Right hindlimb (tissue), 1 donor: Measurements from ENCODE around the gene HECTD4.
A peak's percentile ranks its signal among the peaks of the same experiment; 100 is the strongest.
"Not testable (repeated sequence)": the region's sequence is repeated elsewhere in the genome, so short reads cannot be mapped to it uniquely, and the experiment has no call there.

Source experiments
- DNase-seq: peaks from one replicate; pipeline ENCODE4 v3.0.0-alpha.2; 2018

Gene HECTD4

DNA sequence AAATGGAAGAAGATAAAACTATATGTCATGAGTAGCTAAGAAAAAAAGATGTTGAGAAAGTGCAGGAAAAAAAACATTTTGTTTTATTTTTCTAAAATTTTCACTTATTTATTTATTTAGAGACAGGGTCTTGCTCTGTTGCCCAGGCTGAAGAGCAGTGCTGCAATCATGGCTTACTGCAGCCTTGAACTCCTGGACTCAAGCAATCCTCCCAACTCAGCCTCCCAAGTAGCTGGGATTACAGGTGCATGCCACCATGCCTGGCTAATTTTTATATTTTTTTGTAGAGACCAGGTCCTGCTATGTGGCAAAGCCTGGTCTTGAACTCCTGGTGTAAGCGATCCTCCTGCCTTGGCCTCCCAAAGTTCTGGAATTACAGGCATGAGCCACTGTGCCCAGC is 137.3 kb downstream of the HECTD4 start:
- DNase-seq, result not testable (repeated sequence)

DNA sequence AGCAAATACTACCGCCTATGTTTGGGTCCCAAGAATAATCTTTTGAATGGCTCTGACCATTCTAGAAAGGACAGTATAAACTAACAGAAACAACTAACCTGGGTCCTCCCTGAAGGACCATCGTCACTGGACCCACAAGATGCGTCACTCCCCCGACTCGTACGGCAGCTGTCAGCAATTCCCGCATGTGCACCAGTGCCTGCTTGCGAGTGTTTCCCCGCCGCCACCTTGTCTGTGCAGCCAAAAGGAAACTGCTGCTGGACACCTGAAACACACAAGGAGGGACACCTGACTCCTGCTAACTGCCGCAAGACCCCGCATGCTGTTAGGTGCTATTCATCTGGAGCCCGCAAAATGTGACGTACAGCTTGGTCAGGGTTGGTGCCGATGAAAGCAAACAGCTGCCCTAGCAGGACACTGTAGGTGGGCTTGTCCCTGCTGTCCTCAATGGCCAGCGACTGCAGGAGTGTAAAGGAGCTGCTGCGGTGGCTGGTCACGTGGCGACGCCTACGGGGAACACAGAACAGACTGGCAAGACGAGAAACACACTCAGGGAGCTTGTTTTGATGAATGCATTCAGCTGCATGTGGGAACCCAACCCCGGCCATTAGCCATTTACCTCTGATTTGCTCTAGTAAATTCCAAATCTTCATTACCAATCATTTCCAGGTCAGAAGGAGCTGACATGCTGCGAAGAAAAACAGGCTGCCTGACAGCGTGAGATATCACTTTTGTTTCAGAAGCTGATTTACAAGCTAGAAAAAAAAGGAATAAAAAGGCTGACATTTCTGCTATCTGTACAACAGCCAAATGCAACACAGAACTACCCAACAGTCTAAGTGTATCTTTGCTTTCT is 138.7 kb downstream of the HECTD4 start:
- no peak for DNase-seq

DNA sequence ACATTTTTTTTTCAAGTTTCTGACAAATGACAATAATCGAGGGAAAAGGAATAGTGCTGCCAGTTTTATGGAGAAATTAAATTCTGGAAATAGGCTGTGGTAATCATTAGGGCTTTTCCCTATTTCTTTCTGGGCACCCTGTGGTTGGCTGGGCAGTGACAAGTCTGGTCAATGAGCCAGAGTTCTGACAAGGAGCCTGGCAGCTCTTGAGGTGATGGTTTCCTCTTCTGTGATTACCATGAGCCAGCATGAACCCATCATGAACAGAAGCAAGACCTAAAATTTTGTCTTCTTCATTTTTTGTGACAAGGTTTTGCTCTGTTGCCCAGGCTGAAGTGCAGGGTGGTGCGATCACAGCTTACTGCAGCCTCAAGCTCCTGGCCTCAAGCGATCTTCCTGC is 141.1 kb downstream of the HECTD4 start:
- DNase-seq, result no peak

DNA sequence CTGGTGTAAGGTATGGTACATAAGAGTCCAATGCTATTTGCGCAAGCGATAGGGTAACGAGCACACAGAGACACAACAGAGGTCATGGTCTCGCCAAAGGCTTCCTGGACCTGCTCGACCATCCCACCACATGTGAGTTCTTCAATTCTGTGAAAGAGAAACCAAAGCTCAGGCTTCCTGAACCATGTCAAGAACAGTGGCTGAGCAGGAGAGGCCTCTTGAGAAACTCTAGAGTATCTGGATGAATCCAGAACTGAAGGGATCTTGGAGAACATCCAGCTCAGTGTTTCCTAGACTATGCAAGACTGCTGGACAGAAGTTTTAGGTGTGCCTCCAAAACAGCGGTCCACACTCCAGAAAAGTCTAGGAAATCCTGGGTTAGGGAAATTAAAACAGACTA is 142.3 kb downstream of the HECTD4 start:
- no peak for DNase-seq

DNA sequence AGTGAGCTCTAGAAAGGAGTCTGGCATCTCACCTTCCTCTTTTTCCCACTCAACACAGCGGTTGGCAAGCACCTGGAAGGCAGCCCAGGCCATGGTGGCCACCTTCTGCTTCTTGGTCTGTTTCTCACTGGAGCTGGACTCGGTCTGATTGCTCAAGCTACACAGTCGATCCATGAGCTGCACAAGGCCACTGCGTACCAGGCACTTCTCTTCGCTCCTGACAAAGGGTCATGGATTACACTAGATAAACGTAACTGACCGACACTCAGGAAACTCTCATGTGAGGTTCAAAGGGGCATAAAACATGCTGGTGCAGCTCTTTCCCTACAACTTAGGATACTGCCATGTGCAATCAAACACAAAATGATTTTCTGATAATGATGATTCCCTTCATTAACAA is 143.2 kb downstream of the HECTD4 start:
- DNase-seq, result no peak

DNA sequence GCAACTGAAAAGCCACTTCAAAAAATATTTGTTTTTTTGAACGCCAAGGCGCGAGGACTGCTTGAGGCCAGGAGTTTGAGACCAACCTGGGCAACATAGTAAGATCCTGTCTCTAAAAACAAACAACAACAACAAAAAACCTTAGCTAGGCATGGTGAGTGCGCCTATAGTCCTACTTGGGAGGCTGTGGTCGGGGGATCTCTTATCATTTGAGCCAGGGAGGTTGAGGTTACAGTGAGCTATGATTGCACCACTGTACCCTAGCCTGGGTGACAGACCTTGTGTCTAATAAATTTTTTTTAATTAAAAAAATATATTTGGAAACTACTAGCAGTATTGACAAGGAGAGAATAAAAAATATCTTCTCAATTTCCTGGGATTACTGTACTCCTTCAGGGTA is 143.8 kb downstream of the HECTD4 start:
- no peak for DNase-seq

DNA sequence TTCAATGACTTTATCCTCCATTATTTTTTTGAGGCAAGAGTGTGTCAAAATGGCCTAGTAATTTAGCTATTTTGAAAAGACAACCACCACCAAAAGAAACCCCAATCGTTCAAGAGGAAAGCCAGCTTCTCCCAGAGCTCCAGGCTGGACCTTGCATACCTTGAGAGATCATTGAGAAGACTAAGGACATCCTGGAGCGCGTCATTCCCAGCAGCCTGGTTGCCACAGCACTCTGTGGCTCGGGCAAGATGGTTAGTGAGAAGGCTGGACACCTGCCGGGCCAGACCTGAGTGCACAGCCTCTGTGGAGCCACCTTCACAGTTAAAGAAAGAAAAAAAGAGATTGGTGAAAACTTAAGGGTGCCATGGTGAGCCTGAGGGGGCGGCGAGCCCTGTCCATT is 145.4 kb downstream of the HECTD4 start:
- DNase-seq, result no peak

DNA sequence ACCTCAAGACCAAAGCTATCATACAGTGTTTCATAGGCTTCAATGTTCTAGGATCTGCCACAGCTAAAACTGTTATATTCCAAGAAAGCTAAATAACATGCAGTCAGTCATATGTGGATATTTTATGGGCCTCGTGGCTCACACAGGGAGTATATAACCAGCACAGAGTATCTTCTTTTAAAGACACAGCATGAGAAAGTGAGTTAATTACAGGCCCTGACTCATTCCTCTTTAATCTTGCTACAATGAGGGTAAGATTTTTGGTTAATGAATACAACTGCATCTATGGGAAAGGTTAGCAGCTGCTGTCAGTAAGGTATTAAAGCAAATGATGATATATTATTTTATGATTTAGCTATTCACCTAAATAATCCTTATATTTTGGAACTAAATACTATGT is 145.8 kb downstream of the HECTD4 start:
- no peak for DNase-seq

DNA sequence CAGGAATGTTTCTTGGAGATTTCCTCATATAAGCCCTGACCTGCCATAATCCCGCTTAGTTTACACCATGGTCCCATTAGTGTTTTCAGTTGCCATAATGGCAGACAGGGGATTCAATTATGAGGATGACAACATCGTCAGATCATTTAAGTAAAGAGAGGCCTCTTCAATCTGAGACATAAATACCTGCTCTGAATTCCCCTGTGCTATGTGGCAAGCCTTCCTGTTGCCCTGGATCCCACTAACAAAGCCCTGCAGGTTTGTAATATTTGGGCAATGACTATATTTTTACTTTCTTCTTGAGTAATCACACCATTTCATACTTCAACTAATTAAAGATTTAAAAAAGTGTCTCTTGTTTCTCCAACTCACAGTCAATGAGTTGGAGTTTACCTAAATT is 147.9 kb downstream of the HECTD4 start:
- no peak for DNase-seq

DNA sequence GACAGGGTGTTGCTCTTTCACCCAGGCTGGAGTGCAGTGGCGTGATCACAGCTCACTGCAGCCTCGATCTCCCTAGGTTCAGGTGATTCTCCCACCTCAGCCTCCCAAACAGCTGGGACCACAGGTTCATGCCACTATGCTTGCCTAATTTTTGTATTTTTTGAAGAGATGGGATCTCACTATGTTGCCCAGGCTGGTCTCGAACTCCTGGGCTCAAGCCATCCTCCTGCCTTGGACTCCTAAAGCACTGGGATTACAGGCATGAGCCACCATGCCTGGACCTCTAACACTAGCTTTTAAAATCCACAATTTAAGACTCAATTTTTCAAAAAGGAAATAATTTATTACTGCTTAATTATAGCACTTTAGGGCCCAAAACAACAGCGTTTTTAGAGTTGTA is 149.0 kb downstream of the HECTD4 start:
- DNase-seq, result no peak

DNA sequence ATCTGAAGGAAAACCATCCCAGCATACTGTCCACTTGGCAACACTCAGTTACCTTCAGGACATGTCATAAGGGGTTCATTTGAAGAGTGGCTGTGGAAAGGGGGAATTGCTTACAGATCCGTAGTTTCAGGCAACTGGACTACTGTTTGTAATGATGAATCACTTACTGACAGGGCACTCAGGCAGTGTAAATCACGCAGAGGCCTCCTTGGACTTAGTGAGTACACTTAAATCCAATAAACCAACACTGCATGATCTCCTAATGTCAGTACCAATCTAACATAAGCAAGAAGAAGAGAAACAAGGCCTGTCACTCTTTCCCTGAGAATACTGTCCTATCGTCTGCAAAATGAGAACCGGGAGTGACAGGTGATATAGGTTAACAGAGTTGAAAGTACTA is 152.1 kb downstream of the HECTD4 start:
- no peak for DNase-seq

DNA sequence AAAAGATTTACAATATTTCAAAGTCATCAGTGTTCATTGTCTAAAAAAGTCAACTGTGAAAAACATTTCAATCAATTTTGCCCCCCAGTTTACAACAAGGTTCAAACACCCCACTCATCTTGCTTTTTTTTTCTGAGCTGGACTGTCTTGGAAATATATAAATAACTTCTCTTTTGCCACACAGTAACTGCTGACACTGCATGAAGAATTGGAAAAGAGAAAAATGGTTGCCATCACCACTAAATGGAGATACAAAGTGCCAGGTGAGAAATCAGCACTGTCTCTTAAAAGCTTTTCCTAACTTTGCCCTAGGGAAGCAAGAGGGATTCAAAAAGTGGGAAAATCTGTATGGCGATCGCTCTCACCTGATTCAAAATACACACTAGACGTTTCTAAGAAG is 155.5 kb downstream of the HECTD4 start:
- no peak for DNase-seq

DNA sequence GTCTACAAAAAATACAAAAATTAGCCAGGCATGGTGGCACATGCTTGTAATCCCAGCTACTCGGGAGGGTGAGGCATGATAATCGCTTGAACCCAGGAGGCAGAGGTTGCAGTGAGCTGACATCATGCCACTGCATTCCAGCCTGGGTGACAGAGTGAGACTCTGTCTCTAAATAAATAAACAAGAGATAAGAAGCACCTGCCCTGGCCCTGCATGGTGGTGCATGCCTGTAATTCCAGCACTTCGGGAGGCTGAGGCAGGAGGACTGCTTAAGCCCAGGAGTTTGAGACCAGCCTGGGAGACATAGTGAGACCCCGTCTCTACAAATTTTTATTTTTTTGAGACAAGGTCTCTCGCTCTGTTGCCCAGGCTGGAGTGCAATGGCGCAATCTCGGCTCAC is 161.6 kb downstream of the HECTD4 start:
- DNase-seq, result not testable (repeated sequence)

DNA sequence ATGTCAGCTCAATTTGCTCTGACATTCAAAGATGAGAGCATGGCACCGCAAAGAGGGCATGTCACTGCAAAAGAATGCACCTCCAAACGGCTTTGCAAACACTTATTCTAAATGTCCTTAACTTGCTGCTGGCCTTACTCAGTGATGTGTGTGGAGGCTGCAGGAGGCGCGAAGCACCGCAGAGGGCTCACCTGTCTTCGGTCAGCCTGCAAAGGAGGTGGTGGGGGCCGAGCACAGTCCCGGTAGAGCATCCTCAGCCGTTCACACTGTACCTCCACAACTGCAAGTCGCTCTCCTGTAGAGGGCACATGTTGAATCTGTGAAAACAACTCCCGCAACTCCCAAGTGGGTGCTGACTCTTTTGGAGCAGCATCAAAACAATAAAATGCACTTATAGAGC is 163.0 kb downstream of the HECTD4 start:
- no peak for DNase-seq

DNA sequence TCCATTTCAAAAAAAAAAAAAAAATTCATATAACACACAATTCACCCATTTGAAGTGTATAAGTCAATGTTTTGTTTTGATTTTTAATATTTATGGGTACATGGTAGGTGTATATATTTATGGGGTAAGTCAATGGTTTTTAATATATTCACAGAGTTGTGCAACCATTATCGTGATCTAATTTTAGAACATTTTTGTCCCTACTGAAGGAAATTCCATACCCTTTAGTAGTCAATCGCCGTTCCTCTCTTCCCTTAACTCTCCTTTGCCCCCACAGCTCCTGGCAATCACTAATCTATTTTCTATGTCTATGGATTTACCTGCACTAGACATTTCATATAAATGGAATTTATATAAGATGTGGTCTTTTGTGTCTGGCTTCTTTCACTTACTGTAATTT is 164.1 kb downstream of the HECTD4 start:
- no peak for DNase-seq

DNA sequence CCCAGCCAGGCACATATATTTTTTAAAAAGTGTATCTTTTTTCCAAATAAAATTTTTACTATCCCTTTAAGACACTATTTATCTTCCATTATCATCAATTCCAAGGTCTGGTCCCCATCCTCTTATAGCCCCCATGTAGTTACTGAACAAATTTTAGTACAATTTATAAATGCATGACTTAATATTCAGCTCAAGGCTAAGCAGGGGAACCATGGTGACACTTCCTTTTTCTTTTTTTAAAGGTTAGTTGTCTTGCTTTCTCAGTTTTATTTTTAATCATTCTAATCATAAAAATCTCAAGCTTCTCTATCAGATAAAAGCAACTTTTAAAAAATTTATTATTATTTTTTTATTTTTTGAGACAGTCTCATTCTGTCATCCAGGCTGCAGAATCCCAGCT is 164.6 kb downstream of the HECTD4 start:
- DNase-seq, result no peak

DNA sequence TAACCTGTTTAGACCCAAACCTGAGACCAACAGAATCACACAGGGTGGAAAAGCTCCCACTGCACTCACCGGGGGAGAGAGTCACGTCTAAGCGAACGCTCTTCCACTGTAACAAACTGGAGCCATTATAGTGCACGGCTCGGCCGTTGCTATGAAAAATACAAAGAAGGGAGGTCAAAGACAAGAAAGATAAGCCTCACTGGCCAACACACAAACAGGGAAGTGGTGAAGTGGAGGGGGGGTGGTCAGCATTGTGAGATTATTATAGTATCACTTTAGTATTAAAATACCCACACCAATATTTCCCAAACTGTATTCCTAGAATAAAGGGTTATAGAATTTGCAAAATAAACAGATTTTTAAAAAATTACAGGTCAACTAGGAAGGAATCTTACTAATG is 166.0 kb downstream of the HECTD4 start:
- no peak for DNase-seq

DNA sequence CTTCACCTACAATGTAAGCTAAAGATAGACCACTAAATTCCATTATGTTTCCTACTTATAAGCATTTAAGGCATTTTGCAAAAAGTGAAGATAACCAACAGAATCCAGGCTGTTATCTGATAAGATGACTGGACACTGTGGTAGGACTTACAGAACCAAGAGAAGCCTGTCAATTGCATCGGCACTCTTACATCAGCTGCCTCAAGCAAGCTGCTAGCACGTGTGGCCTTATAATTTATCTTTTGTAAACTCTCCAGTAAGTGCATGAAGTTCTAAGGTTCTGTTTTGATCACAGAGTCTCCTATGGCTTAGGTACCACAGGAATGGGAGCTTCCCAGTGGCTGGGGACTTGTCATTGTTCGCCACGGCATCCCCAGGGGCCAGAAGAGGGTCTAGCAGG is 168.2 kb downstream of the HECTD4 start:
- no peak for DNase-seq

DNA sequence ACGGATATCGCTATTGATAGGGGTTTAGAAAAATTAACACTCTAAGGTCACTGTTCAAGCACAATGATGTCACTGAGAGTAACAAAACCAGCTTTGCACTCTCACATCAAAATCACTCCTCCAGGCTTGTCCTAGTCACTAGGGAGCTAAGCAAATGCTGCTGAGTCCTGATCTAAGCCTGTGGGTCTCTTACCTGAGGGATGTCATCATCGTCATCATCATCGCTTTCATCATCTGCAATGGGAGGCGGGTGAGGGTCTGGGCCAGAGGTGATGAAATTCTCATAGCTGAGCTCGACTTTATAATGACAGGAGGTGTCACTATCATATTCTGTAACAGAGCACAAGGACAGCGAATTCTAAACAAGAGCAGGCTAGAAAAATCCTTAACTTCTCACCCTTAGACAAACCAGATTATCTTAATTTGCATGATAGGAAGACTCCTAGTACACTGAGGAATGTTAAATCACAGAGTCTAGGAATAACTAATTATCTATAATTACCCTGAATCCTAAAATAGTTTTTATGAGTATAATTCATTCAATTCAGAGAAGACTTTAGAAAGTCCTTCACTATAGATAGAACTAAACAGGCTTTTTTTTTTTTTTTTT is 173.8 kb downstream of the HECTD4 start:
- no peak for DNase-seq

DNA sequence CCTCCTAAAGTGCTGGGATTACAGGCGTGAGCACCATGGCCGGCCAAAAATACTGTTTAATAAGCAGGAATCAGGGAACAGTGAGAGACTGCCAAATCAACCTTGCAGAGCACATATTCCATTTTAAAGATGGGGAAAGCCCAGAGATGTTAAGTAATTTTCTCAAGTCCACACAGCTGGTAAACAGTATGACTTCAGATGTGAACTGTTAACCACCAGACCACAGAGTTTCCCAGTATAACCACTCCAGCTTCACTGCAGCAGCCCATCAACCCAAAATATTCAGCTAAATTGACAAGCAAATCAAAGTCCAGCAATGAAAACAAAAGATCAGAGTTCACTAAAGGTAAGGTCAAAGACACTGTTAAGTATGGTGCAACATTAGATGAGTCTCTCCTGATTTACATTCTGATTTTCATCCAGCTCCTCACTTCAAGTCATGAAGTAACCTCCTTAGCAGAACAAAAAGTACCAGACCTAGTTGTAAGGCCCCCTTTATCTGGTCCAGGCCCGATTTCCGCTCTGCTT is 174.8 kb downstream of the HECTD4 start:
- no peak for DNase-seq

DNA sequence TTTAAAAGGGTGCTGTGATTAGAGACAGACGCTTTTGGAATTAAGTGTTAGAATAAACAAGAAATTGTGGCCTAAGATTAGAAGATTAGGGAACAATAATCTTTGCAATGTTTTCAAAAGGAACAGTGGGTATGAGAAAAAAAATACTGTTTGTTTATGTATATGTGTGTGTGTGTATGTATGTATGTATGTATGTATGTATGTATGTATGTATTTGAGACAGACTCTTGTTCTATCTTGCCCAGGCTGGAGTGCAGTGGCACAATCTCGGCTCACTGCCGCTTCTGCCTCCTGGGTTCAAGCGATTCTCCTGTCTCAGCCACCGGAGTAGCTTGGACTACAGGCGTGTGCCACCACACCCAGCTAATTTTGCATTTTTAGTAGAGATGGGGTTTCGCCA is 175.3 kb downstream of the HECTD4 start:
- DNase-seq, result no peak

DNA sequence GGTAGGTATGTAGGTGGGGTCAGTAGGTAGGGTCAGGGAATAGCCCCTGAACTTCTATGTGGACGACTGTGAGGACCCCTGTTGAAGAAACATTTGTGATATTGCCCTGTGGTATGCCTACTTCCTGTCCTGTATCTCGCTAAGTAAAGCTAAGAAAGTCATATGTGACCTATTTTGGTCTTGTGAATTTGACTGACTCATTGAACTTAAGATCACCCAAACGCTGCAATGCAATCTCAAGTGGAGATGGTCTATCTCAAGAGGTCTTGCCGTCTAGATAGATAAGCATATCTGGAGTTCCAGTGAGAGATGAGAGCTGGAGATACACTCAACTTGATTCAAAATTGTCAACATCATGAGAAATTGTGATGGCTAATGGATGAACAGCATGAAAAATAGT is 183.1 kb downstream of the HECTD4 start:
- no peak for DNase-seq

DNA sequence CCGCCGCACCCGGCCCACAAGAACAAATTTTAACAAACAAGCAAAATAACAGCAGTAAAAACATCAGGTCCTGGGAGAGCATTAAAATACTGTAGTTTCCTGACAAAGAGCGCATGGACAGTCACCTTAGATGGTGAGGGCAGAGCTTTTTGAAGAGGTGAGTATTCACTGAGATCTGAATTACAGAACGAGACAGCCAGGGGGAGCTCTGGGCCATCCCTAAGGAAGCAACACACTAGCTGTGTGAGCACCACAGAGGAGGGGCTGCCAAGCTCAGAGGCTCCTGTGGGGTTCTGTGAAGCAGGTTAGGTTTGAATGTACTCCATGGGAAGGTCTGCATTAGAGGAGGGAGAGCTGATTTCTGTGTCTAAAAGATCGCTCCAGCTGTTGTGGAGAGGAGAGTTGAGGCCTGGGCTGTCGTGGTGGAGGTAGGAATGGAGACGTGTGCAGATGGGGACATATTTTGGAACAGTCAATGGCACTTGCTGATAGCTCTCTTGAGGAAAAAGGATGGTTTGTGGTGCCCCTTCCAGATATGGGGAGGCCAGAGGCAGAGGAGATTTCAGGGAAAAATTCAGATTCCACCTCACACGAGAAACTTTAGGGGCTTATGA is 184.0 kb downstream of the HECTD4 start:
- peak; percentile 43 for DNase-seq
